Measurements from ENCODE around the gene DNAJA1. TPM values are rescaled to one million over a fixed set of nuclear protein-coding genes. Genes with fewer than 3 reads are reported as not detected.
A peak's percentile ranks its signal among the peaks of the same experiment; 100 is the strongest.
"Not testable (repeated sequence)": the region's sequence is repeated elsewhere in the genome, so short reads cannot be mapped to it uniquely, and the experiment has no call there.

DNAJA1 gene
- total RNA-seq, result 74.1 and 136 TPM in 2 replicates

- DNase-seq (ENCODE audit: low read depth), result peak; percentile 95
- H3K4me3 ChIP-seq (ENCODE audit: low read depth, low read length), result peak within 1 kb of the TSS; percentile 96
- TF ChIP-seq CTCF (IDR thresholded peaks at IDR 0.05; ENCODE audit: insufficient read depth, low read depth, low read length), result no peak
Observed at GRCh38 chr9:33024966-33025571, at the start of gene DNAJA1. TSS of gene DNAJA1 (plus strand) at chr9:33025273. CDS start at chr9:33026485, 1,212 bp downstream.

- DNase-seq (ENCODE audit: low read depth), result no peak
- no peak overlapping the region for H3K4me3 ChIP-seq (ENCODE audit: low read depth, low read length)
- no peak for TF ChIP-seq CTCF (IDR thresholded peaks at IDR 0.05; ENCODE audit: insufficient read depth, low read depth, low read length)
Observed at GRCh38 chr9:32978051-32978450, 47.0 kb upstream of the DNAJA1 start.

- no peak for DNase-seq (ENCODE audit: low read depth)
- no peak overlapping the region for H3K4me3 ChIP-seq (ENCODE audit: low read depth, low read length)
- no peak for TF ChIP-seq CTCF (IDR thresholded peaks at IDR 0.05; ENCODE audit: insufficient read depth, low read depth, low read length)
Observed at GRCh38 chr9:32986971-32987370, 38.1 kb upstream of the DNAJA1 start.

- H3K4me3 ChIP-seq (ENCODE audit: low read depth, low read length), result no peak overlapping the region
- TF ChIP-seq CTCF (IDR thresholded peaks at IDR 0.05; ENCODE audit: insufficient read depth, low read depth, low read length), result no peak
- no peak for DNase-seq (ENCODE audit: low read depth)
Observed at GRCh38 chr9:32989660-32990059, 35.4 kb upstream of the DNAJA1 start.

GRCh38 chr9:32991897-32992594 lies 33.0 kb upstream of the DNAJA1 start:
- no peak for TF ChIP-seq CTCF (IDR thresholded peaks at IDR 0.05; ENCODE audit: insufficient read depth, low read depth, low read length)
- DNase-seq (ENCODE audit: low read depth), result no peak
- no peak overlapping the region for H3K4me3 ChIP-seq (ENCODE audit: low read depth, low read length)

- DNase-seq (ENCODE audit: low read depth), result peak; percentile 56
- no peak for TF ChIP-seq CTCF (IDR thresholded peaks at IDR 0.05; ENCODE audit: insufficient read depth, low read depth, low read length)
- H3K4me3 ChIP-seq (ENCODE audit: low read depth, low read length), result no peak overlapping the region
Observed at GRCh38 chr9:32992595-32993238, 32.4 kb upstream of the DNAJA1 start.

- peak; percentile 18 for DNase-seq (ENCODE audit: low read depth)
- peak overlapping the region; percentile 99 for H3K4me3 ChIP-seq (ENCODE audit: low read depth, low read length)
Observed at GRCh38 chr9:33000682-33001055, 24.4 kb upstream of the DNAJA1 start.

- DNase-seq (ENCODE audit: low read depth); H3K4me3 ChIP-seq (ENCODE audit: low read depth, low read length): not testable (repeated sequence)
Observed at GRCh38 chr9:33005335-33005734, 19.7 kb upstream of the DNAJA1 start.
